Stimulated activated naive B cell treated with anti-CD40 and anti-IgM and Interleukin-4, amounts not matched to agents 10 μg/mL and 1 μg/mL and 100 μg/mL, for 72 hours (primary cell): ENCODE results near the gene CMKLR1.
A peak's percentile ranks its signal among the peaks of the same experiment; 100 is the strongest.

Experiments used
- ATAC-seq, 2 donors: fragments of 150-1000 bp; cut with Tn5 transposase; replicated peaks; 2 replicates each; pipeline ENCODE4 v1.10.0; 2021; ENCODE audit warnings: moderate library complexity in 1 of 2
- DNase-seq: peaks from one replicate; pipeline ENCODE4 v3.0.0; 2021
- H3K27ac Mint-ChIP-seq: one replicate; pipeline ENCODE4 v1.8.0; 2022; ENCODE audit warnings: mild to moderate bottlenecking, mixed read lengths
- H3K27me3 Mint-ChIP-seq, 2 donors: one replicate each; pipeline ENCODE4 v1.8.0; 2022; ENCODE audit warnings: mixed read lengths in 2 of 2
- H3K36me3 Mint-ChIP-seq, 2 donors: one replicate each; pipeline ENCODE4 v1.8.0; 2022; ENCODE audit warnings: mixed read lengths in 2 of 2, mild to moderate bottlenecking in 1 of 2
- H3K4me1 Mint-ChIP-seq, 2 donors: one replicate each; pipeline ENCODE4 v1.8.0; 2022; ENCODE audit warnings: mixed read lengths in 2 of 2, mild to moderate bottlenecking in 1 of 2
- H3K4me3 Mint-ChIP-seq, 2 donors: one replicate each; pipeline ENCODE4 v1.8.0; 2022; ENCODE audit warnings: mild to moderate bottlenecking in 2 of 2, mixed read lengths in 2 of 2, moderate library complexity in 1 of 2
- H3K9me3 Mint-ChIP-seq, 2 donors: one replicate each; pipeline ENCODE4 v1.8.0; 2022; ENCODE audit warnings: mixed read lengths in 2 of 2, mild to moderate bottlenecking in 1 of 2

CMKLR1 gene

DNA sequence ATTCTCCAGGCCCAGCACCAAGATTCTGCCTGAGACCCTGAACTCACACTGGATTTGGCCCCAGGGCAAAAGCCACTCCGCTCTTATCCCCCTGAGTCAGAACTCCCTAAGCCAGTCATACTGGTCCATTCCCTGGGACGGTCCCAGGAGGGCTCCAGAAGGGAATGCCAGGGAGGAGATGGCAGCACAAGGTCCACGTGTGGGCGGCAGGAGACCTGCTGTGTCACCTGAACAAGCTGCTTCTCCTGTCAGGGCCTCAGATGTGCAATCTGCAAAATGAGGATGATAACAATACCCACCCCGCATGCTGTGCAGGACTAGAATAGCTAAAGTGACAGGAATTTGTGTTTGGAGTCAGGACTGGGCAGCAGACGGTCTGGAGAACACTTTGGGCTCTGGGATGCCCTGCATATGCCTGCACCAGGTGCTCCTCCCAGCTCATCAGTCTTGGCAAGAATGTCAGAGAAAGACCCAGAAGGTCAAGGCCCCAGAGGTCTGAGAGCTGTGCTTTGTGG lies 40.3 kb downstream of the CMKLR1 start:
- H3K4me3 Mint-ChIP-seq: no peak overlapping the region
- DNase-seq (no peak), ATAC-seq (no peak)
- H3K27me3 Mint-ChIP-seq: peaks cover 14 to 28% of the 10 kb centered on the region in 2 donors
- H3K36me3 Mint-ChIP-seq: no peaks in the 10 kb centered on the region
- H3K9me3 Mint-ChIP-seq: peaks cover 5 to 8% of the 10 kb centered on the region in 2 donors
- H3K4me1 Mint-ChIP-seq: peaks cover 0 to 7% of the 10 kb centered on the region in 2 donors
- H3K27ac Mint-ChIP-seq: no peak overlapping the region

DNA sequence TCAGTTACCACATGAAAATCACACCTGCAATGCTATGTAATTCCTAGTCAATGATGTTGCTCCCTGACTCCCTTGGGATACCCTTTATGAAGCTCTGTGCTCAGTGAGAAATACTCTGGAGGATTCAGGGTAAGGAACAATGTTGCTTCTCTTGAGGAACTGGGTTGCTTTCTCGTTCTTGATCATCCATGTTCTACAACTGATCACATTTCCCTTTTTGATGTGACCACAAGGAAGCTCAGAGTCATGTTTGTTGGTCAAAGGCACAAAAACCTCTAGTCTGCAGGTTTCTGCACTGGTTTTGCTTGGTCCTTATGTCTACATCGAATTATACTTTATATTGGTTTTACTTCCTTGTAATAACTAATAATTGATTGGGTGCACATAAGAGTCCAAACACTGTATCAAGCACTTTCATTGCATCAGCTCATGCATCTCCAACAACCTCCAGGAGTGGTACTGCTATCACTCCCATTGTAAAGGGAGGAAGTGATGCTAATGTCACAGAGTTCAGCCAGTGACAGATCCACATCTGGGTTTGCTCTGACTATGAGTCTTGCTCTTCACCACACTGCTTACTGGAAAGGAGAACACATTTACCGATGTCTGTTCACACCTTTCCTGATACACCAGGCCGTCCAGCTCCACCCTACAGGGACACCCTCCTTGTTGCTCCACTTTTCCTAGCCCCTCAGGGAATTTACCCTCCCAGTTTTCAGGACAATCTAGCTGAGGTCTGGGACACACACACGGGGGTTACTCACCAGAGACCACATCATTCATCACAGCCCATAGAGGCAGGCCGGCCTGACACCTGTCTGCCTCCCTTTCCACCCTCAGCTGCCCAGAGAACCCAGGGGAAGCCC lies 41.0 kb downstream of the CMKLR1 start:
- Mint-ChIP-seq H3K4me3 (no peak overlapping the region), H3K4me1 (peaks cover 0 to 7% of the 10 kb centered on the region in 2 donors), H3K27me3 (peaks cover 14 to 28% of the 10 kb centered on the region in 2 donors), H3K36me3 (no peaks in the 10 kb centered on the region), H3K27ac (peak overlapping the region; percentile 4), H3K9me3 (peaks cover 5 to 8% of the 10 kb centered on the region in 2 donors)
- no peak for DNase-seq
- ATAC-seq: peak; percentile 78 to 89

DNA sequence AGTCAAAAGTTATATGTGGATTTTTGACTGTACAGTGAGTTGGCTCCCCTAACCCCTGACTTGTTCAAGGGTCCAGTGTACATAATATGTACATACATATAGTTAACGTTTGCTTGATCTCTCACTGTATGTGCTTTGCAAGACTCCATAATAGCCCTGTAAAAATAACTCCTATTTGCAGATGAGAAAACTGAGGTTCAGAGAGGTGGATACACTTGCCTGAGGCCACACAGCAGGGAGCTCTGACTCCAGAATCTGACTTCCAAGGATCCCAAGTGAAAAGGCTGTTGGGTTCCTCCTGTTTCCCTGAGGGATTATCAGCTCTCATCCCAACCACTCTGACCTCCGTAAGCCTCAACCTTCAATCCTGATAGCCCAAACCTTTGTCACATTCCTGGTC lies 41.7 kb downstream of the CMKLR1 start:
- H3K4me3 Mint-ChIP-seq: no peak overlapping the region
- H3K4me1 Mint-ChIP-seq: peaks cover 0 to 7% of the 10 kb centered on the region in 2 donors
- H3K9me3 Mint-ChIP-seq: peaks cover 6 to 8% of the 10 kb centered on the region in 2 donors
- H3K36me3 Mint-ChIP-seq: no peaks in the 10 kb centered on the region
- peaks cover 15 to 30% of the 10 kb centered on the region in 2 donors for H3K27me3 Mint-ChIP-seq
- H3K27ac Mint-ChIP-seq: no peak overlapping the region
- DNase-seq: no peak
- ATAC-seq: no peak

DNA sequence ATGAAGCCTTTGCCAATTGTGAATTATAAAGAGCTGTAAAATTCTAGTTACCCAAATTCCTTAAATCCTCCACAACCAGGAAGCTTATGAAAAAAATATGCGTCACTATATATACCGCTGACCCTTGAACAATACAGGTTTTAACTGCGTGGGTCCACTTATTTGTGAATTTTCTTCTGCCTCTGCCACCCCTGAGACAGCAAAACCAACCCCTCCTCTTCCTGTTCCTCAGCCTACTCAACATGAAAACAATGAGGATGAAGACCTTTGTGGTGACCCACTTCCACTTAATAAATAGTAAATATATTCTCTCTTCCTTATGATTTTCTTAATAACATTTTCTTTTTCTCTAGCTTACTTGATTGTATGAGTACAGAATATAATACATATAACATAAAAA lies 42.2 kb downstream of the CMKLR1 start:
- no peaks in the 10 kb centered on the region for H3K36me3 Mint-ChIP-seq
- peaks cover 19 to 30% of the 10 kb centered on the region in 2 donors for H3K27me3 Mint-ChIP-seq
- no peak overlapping the region for H3K27ac Mint-ChIP-seq
- H3K9me3 Mint-ChIP-seq: peaks cover 7% of the 10 kb centered on the region in 2 donors
- no peak for DNase-seq
- H3K4me3 Mint-ChIP-seq: no peak overlapping the region
- peaks cover 0 to 7% of the 10 kb centered on the region in 2 donors for H3K4me1 Mint-ChIP-seq
- ATAC-seq: no peak

DNA sequence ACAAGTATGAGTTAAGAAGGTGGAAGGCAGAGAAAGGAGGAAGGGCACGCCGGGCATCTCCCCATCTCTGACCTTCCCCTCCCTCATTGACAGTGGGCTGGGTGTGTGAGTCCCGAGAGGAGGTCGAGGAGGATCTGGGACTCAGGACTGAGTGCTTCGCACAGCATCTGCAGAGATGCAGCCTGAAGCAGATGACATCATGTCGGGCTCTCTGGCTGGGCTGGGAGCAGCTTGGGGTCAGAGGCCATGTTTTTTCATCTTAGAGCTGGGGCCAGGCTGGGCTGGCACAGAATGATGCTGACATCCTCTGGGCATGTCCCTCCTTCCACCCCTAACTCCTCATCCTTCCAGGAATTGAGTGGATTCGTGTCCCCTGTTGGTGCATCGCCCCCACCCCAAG lies 43.5 kb downstream of the CMKLR1 start:
- Mint-ChIP-seq H3K4me1 (peaks cover 0 to 7% of the 10 kb centered on the region in 2 donors), H3K4me3 (no peak overlapping the region), H3K36me3 (no peaks in the 10 kb centered on the region), H3K9me3 (peaks cover 2 to 4% of the 10 kb centered on the region in 2 donors), H3K27ac (no peak overlapping the region), H3K27me3 (peaks cover 18 to 22% of the 10 kb centered on the region in 2 donors)
- no peak for DNase-seq
- ATAC-seq: no peak

GRCh38 chr12:108289350-108290161 lies 49.6 kb downstream of the CMKLR1 start:
- H3K4me1 Mint-ChIP-seq: no peaks in the 10 kb centered on the region
- no peaks in the 10 kb centered on the region for H3K36me3 Mint-ChIP-seq
- H3K4me3 Mint-ChIP-seq: no peak overlapping the region
- H3K9me3 Mint-ChIP-seq: peaks cover 0 to 4% of the 10 kb centered on the region in 2 donors
- peaks cover 25 to 33% of the 10 kb centered on the region in 2 donors for H3K27me3 Mint-ChIP-seq
- H3K27ac Mint-ChIP-seq: no peak overlapping the region
- ATAC-seq (no peak), DNase-seq (no peak)

- Mint-ChIP-seq H3K36me3 (no peaks in the 10 kb centered on the region), H3K4me3 (no peak overlapping the region), H3K27ac (no peak overlapping the region), H3K27me3 (peaks cover 27 to 33% of the 10 kb centered on the region in 2 donors), H3K4me1 (no peaks in the 10 kb centered on the region), H3K9me3 (peaks cover 0 to 2% of the 10 kb centered on the region in 2 donors)
- DNase-seq (no peak), ATAC-seq (no peak)
Measured at GRCh38 chr12:108287227-108287626, 51.9 kb downstream of the CMKLR1 start.

DNA sequence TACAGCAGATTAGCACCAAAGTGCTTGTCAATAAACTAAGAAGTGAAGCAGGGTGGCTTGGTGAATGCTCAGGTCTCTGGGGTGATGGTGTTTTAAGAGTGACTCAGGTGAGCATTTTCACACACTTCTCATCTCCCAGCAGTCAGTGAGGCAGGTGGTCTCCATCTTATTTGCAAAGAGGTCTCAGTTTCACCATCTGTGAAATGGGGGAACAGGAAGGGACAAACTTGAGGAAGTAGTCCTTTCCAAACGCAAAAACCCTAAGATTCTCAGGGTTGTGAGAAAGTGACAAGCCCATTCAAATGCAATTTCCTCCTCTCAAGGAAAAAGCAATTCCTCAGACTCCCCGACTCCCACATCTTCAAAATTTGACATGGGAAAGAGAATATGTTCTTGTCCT lies 54.1 kb downstream of the CMKLR1 start:
- DNase-seq: no peak
- Mint-ChIP-seq H3K4me1 (no peaks in the 10 kb centered on the region), H3K4me3 (no peak overlapping the region), H3K27ac (no peak overlapping the region), H3K9me3 (peaks cover 0 to 2% of the 10 kb centered on the region in 2 donors), H3K36me3 (no peaks in the 10 kb centered on the region), H3K27me3 (peaks cover 24 to 33% of the 10 kb centered on the region in 2 donors)
- no peak for ATAC-seq

DNA sequence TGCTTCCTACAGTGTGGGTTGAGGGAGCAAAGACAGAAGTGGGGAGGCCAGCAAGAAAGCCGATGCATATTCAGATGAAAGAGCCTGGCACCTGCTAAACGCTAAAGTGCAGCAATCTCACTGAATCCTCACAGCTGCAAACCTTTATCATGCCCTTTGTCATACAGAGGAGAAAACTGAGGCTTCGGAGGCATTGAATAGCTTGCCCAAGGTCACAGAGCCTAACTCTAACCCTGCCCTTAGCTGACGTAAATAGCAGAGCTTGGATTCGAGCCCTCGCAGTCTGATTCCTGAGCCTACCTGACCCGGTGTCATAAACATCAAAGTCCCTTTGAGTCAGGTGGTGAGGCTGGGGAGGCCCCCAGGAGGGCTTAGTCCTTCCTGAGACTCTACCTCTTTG lies 54.9 kb downstream of the CMKLR1 start:
- DNase-seq: no peak
- ATAC-seq: no peak
- no peaks in the 10 kb centered on the region for H3K36me3 Mint-ChIP-seq
- no peak overlapping the region for H3K27ac Mint-ChIP-seq
- H3K9me3 Mint-ChIP-seq: peaks cover 0 to 2% of the 10 kb centered on the region in 2 donors
- no peak overlapping the region for H3K4me3 Mint-ChIP-seq
- H3K4me1 Mint-ChIP-seq: no peaks in the 10 kb centered on the region
- H3K27me3 Mint-ChIP-seq: peaks cover 22 to 31% of the 10 kb centered on the region in 2 donors

DNA sequence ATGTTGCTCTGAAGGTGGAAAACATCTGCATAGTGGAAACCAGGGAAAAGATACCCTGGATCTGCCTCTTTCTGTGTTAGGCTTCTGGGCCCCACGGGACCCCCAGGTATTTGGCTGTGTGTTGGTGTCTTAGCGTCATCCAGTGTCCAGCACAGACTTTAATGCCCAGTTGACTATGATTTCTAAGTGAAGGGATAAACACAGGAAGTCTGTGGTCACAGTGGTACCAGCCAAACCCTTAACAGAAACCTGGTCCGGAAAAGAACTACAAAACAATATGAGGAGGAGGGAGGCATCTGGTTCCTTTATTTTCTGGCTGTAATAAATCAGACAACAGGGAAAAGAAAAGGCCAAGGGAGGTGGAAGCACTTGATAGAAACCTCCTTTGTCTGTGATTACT lies 56.4 kb downstream of the CMKLR1 start:
- no peak for DNase-seq
- H3K27ac Mint-ChIP-seq: no peak overlapping the region
- peaks cover 0 to 2% of the 10 kb centered on the region in 2 donors for H3K9me3 Mint-ChIP-seq
- ATAC-seq: no peak
- no peaks in the 10 kb centered on the region for H3K4me1 Mint-ChIP-seq
- no peak overlapping the region for H3K4me3 Mint-ChIP-seq
- H3K36me3 Mint-ChIP-seq: no peaks in the 10 kb centered on the region
- peaks cover 21 to 23% of the 10 kb centered on the region in 2 donors for H3K27me3 Mint-ChIP-seq

GRCh38 chr12:108282160-108282559 lies 57.0 kb downstream of the CMKLR1 start:
- DNase-seq (no peak), ATAC-seq (no peak)
- H3K4me1 Mint-ChIP-seq: no peaks in the 10 kb centered on the region
- no peak overlapping the region for H3K4me3 Mint-ChIP-seq
- H3K36me3 Mint-ChIP-seq: no peaks in the 10 kb centered on the region
- peaks cover 19 to 22% of the 10 kb centered on the region in 2 donors for H3K27me3 Mint-ChIP-seq
- H3K9me3 Mint-ChIP-seq: peaks cover 0 to 4% of the 10 kb centered on the region in 2 donors
- no peak overlapping the region for H3K27ac Mint-ChIP-seq

DNA sequence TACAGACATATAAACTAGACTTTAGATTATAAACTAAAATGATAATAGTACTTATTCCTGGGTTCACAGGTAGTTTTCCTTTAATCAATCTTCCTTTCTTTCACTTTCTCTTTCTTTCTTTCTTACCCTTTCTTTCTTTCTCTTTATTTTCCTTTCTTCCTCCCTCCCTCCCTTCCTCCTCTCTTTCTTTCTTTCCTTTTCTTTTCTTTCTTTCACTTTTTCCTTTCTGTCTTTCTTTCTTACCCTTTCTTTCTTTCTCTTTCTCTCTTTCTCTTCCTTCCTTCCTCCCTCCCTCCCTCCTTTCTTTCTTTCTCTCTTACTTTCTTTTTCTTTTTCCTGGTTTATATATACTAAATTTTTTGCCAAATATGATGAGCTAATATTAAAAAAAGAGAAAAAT lies 61.5 kb downstream of the CMKLR1 start:
- ATAC-seq (no peak), DNase-seq (no peak)
- Mint-ChIP-seq H3K36me3 (no peaks in the 10 kb centered on the region), H3K4me1 (no peaks in the 10 kb centered on the region), H3K4me3 (no peak overlapping the region), H3K27ac (no peak overlapping the region), H3K27me3 (peaks cover 7 to 12% of the 10 kb centered on the region in 2 donors), H3K9me3 (peaks cover 0 to 2% of the 10 kb centered on the region in 2 donors)

DNA sequence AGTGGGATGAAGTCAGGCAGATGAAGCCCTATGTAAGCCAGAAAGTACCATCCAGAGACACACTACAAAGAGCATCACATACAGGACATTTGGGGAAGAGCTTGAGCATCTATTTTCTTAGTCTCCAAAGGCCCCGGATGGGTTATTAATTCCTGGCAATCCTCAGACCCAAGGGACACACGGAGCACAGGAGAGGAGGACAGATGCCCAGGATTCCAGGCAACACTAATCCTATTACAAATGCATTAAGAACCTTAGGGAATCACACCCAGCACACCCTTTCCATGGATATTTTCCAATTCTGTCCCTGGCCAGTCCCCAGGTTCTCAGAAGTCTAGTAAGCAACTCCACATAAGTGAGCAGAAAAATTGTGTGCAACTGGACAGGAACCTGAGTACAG lies 65.9 kb downstream of the CMKLR1 start:
- Mint-ChIP-seq H3K27me3 (peaks cover 0 to 10% of the 10 kb centered on the region in 2 donors), H3K4me1 (no peaks in the 10 kb centered on the region), H3K4me3 (no peak overlapping the region), H3K9me3 (peaks cover 0 to 2% of the 10 kb centered on the region in 2 donors), H3K27ac (no peak overlapping the region), H3K36me3 (no peaks in the 10 kb centered on the region)
- ATAC-seq (no peak), DNase-seq (no peak)
